Natural killer cell (primary cell): ENCODE measurements around the gene DDX18. TPM values are rescaled to one million over a fixed set of nuclear protein-coding genes. Genes with fewer than 3 reads are reported as not detected.

Experiments
- ATAC-seq, 3 donors: fragments of 150-1000 bp in 2 of 3; fragments of 200-7000 bp in 1 of 3; cut with Tn5 transposase; 1 replicate in 1 of 3; 2 replicates in 2 of 3; pipeline ENCODE4 v1.10.0; 2021; ENCODE audit warnings: mild to moderate bottlenecking in 2 of 3, moderate library complexity in 2 of 3
- DNase-seq, 2 donors: peaks; one replicate each; pipeline versions ENCODE4 v3.0.0 to v3.0.0-alpha.2; 2013 to 2021; ENCODE audit warnings: mixed read lengths in 1 of 2
- H3K27ac ChIP-seq: one replicate; pipeline ENCODE4 v1.5.1; 2013; ENCODE audit warnings: mild to moderate bottlenecking, low read length
- H3K27me3 ChIP-seq: one replicate; pipeline ENCODE4 v1.6.1; 2013; ENCODE audit warnings: low read length; ENCODE audit not compliant: control insufficient read depth, insufficient read depth
- H3K36me3 ChIP-seq: one replicate; pipeline ENCODE4 v1.6.1; 2013; ENCODE audit warnings: low read length; ENCODE audit not compliant: control insufficient read depth, insufficient read depth
- H3K4me1 ChIP-seq: one replicate; pipeline ENCODE4 v1.6.1; 2013; ENCODE audit warnings: low read length; ENCODE audit not compliant: control insufficient read depth, insufficient read depth
- H3K4me3 ChIP-seq: one replicate; pipeline ENCODE4 v1.5.1; 2013; ENCODE audit warnings: low read length
- H3K9me3 ChIP-seq: one replicate; pipeline ENCODE4 v1.6.1; 2013; ENCODE audit warnings: low read length; ENCODE audit not compliant: control insufficient read depth, insufficient read depth
- H3K27ac Mint-ChIP-seq, 2 donors: one replicate each; pipeline ENCODE4 v1.8.0; 2022; ENCODE audit warnings: mild to moderate bottlenecking in 2 of 2, mixed read lengths in 2 of 2, moderate library complexity in 1 of 2
- H3K27me3 Mint-ChIP-seq, 2 donors: one replicate each; pipeline ENCODE4 v1.8.0; 2022; ENCODE audit warnings: low read depth in 2 of 2, mixed read lengths in 2 of 2
- H3K36me3 Mint-ChIP-seq: one replicate; pipeline ENCODE4 v1.8.0; 2022; ENCODE audit warnings: mixed read lengths
- H3K4me1 Mint-ChIP-seq, 2 donors: one replicate each; pipeline ENCODE4 v1.8.0; 2022; ENCODE audit warnings: mixed read lengths in 2 of 2
- H3K4me3 Mint-ChIP-seq: one replicate; pipeline ENCODE4 v1.8.0; 2022; ENCODE audit warnings: mild to moderate bottlenecking, moderate library complexity, mixed read lengths
- H3K9me3 Mint-ChIP-seq, 2 donors: one replicate each; pipeline ENCODE4 v1.8.0; 2022; ENCODE audit warnings: mixed read lengths in 2 of 2
- CTCF ChIP-seq: fragments of 200-600 bp; IDR thresholded peaks from one replicate; pipeline ENCODE4 v1.8.0; 2022; ENCODE audit warnings: antibody characterized with exemption
- WGBS: methylation state at CpG from one replicate; pipeline ENCODE4 v1.1.7; 2013; ENCODE audit warnings: missing lambda C conversion rate; ENCODE audit not compliant: insufficient coverage; 5-methylcytosine and 5-hydroxymethylcytosine counted together
- intact Hi-C: fragments of 100-400 bp; cut with micrococcal nuclease; formaldehyde crosslinking; loops from one replicate; pipeline ENCODE4 v1.14.2; 2022
- total RNA-seq, 4 donors: library from RNA; stranded (reverse); fragments of 120-200 nt in 1 of 4; gene quantifications; one replicate each; pipeline versions ENCODE4 v1.2.3 to v1.2.4, GENCODE V29; 2013 to 2022

DDX18 gene
- total RNA-seq, 3 donors from 2014 or later (not counting 1 experiment from before 2014, with no cell fraction given): 65.2 to 68.6 (median 67.8) TPM

- Mint-ChIP-seq H3K9me3 (no peaks in the 10 kb centered on the region), H3K36me3 (no peaks in the 10 kb centered on the region), H3K27ac (no peak overlapping the region), H3K4me3 (no peak overlapping the region), H3K27me3 (peaks cover 27 to 71% of the 10 kb centered on the region in 2 donors), H3K4me1 (no peaks in the 10 kb centered on the region)
- intact Hi-C loops: no loop called here
- DNase-seq (no peak), ATAC-seq (no peak)
- Histone ChIP-seq H3K9me3 (no peaks in the 10 kb centered on the region), H3K4me1 (no peaks in the 10 kb centered on the region), H3K27me3 (peaks cover 8% of the 10 kb centered on the region), H3K4me3 (no peak overlapping the region), H3K27ac (no peak overlapping the region), H3K36me3 (no peaks in the 10 kb centered on the region)
- 84% methylated on average over 4 of the region's 6 CpGs for WGBS
- no peak for TF ChIP-seq CTCF
These were observed 40.1 kb downstream of the DDX18 start for GRCh38 chr2:117854610-117855009.

- no peaks in the 10 kb centered on the region for H3K36me3 ChIP-seq
- no peaks in the 10 kb centered on the region for H3K4me1 Mint-ChIP-seq
- no peaks in the 10 kb centered on the region for H3K36me3 Mint-ChIP-seq
- H3K9me3 Mint-ChIP-seq: no peaks in the 10 kb centered on the region
- H3K27me3 Mint-ChIP-seq: peaks cover 26 to 67% of the 10 kb centered on the region in 2 donors
- H3K4me3 ChIP-seq: no peak overlapping the region
- DNase-seq (no peak), ATAC-seq (no peak)
- WGBS: 65% methylated on average over 3 of the region's 3 CpGs
- H3K27me3 ChIP-seq: no peaks in the 10 kb centered on the region
- H3K27ac Mint-ChIP-seq: no peak overlapping the region
- H3K9me3 ChIP-seq: no peaks in the 10 kb centered on the region
- TF ChIP-seq CTCF: no peak
- no peaks in the 10 kb centered on the region for H3K4me1 ChIP-seq
- no peak overlapping the region for H3K27ac ChIP-seq
- intact Hi-C loops: no loop called here
- no peak overlapping the region for H3K4me3 Mint-ChIP-seq
These were observed 41.4 kb downstream of the DDX18 start for GRCh38 chr2:117855886-117856285.

GRCh38 chr2:117856415-117857210 lies 42.1 kb downstream of the DDX18 start:
- Mint-ChIP-seq H3K36me3 (no peaks in the 10 kb centered on the region), H3K4me3 (no peak overlapping the region), H3K27ac (no peak overlapping the region), H3K4me1 (no peaks in the 10 kb centered on the region), H3K9me3 (no peaks in the 10 kb centered on the region), H3K27me3 (peaks cover 23 to 67% of the 10 kb centered on the region in 2 donors)
- no peak overlapping the region for H3K4me3 ChIP-seq
- H3K27ac ChIP-seq: no peak overlapping the region
- ATAC-seq: no peak
- intact Hi-C loops: no loop called here
- H3K27me3 ChIP-seq: no peaks in the 10 kb centered on the region
- no peak for TF ChIP-seq CTCF
- WGBS: 66% methylated on average over 4 of the region's 4 CpGs
- no peaks in the 10 kb centered on the region for H3K9me3 ChIP-seq
- no peak for DNase-seq
- no peaks in the 10 kb centered on the region for H3K36me3 ChIP-seq
- H3K4me1 ChIP-seq: no peaks in the 10 kb centered on the region

GRCh38 chr2:117858336-117858735 lies 43.8 kb downstream of the DDX18 start:
- Mint-ChIP-seq H3K4me3 (no peak overlapping the region), H3K9me3 (no peaks in the 10 kb centered on the region), H3K27ac (no peak overlapping the region), H3K36me3 (no peaks in the 10 kb centered on the region), H3K27me3 (peaks cover 23 to 65% of the 10 kb centered on the region in 2 donors), H3K4me1 (no peaks in the 10 kb centered on the region)
- no peak overlapping the region for H3K27ac ChIP-seq
- TF ChIP-seq CTCF: no peak
- 73% methylated on average over 17 of the region's 17 CpGs for WGBS
- no peaks in the 10 kb centered on the region for H3K36me3 ChIP-seq
- H3K9me3 ChIP-seq: no peaks in the 10 kb centered on the region
- no peak overlapping the region for H3K4me3 ChIP-seq
- no peaks in the 10 kb centered on the region for H3K4me1 ChIP-seq
- DNase-seq: no peak
- intact Hi-C loops: no loop called here
- H3K27me3 ChIP-seq: peaks cover 2% of the 10 kb centered on the region
- ATAC-seq: no peak
